ENCODE data around the gene ANKLE2. TPM values are rescaled to one million over a fixed set of nuclear protein-coding genes. Genes with fewer than 3 reads are reported as not detected.
A peak's percentile ranks its signal among the peaks of the same experiment; 100 is the strongest.
"Not testable (repeated sequence)": the region's sequence is repeated elsewhere in the genome, so short reads cannot be mapped to it uniquely, and the experiment has no call there.

The ANKLE2 gene
- total and polyA plus RNA-seq, 10 donors, result 25.7 to 86.5 (median 76.2) TPM

DNA sequence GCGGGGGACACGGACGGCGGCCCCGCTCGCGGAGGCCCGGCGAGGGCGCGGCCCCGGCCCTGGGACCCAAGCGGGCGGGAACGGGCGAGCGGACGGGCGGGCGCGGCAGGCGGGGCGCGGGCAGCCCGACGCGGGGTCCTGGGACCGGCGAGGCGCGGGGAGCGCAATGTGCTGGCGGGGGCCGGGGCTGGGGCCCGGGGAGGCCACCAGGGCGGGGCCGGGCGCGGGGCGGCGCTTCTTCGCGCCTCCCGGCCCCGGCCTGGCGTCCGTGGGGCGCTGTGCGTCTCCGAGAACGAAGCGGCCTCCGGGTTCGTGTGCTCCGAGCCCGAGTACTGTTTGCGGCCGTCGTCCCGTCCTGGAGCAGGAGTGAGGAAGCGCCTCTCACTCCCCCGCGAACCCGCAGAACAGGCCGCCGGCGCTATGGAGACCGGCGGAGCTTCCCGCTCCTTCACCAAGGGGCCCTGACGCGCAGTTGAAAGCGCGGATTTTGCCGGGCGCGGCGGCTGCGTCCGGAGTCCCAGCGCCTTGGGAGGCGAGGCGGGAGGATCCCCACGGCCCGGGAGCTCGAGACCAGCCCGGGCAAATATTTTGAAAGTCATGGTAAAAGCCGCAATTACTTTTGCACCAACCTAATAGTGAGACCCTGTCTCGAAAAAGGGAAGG, 420 bp upstream of the ANKLE2 start:
- Histone ChIP-seq H3K4me3 (peak overlapping the region; percentile 46 to 100 (median 57)), H3K27ac (peak overlapping the region; percentile 92 to 99 (median 98)), H3K4me1 (peaks cover 23 to 78% (median 46%) of the 10 kb centered on the region in 6 donors), H3K27me3 (replicated peaks in 1 of 7) (no peaks in the 10 kb centered on the region), H3K36me3 (peaks cover 0 to 28% (median under 1%) of the 10 kb centered on the region in 6 donors), H3K9me3 (no peaks in the 10 kb centered on the region)
- DNase-seq, result peak; percentile 98
- TF ChIP-seq POLR2A (IDR thresholded peaks at IDR 0.05) (peak in 1 of 3 donors; percentile 73), POLR2AphosphoS5 (IDR thresholded peaks at IDR 0.05) (peak; percentile 86 to 91 (median 91)), CTCF (IDR thresholded peaks at IDR 0.05 in 8 of 11, conservative IDR thresholded peaks at IDR 0.05 in 3 of 11) (peak in 9 of 11 experiments; percentile 18 to 64 (median 45))
- 0 to 1% (median 0%) methylated on average over 18 to 89 of the region's 89 CpGs for WGBS, 5 donors
- intact Hi-C loops (cut with DNase I; ENCODE audit: low total_unique reads), result no loop called here

DNA sequence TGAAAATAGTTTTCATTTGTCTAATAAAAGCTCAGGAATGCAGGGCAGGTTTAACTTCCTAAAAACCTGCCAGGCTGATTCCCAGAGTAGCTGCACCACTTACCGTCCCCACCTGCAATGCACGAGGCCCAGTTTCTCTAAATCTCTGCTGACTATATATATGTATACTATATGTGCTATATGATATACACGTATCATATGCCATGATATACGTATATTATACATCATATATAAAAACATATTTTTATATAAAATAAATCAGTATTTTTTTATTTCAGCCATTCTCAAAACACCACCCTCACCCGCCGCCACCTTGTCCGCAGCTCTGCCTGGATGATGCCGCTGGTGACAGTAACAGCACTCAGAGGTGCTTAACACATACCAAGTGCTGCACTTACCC, 2.3 kb downstream of the ANKLE2 start:
- Histone ChIP-seq H3K27ac (no peak overlapping the region), H3K36me3 (peaks cover 0 to 55% (median 14%) of the 10 kb centered on the region in 6 donors), H3K4me1 (peaks cover 23 to 54% (median 36%) of the 10 kb centered on the region in 6 donors), H3K4me3 (peak overlapping the region in 1 of 8 donors; percentile 17), H3K27me3 (replicated peaks in 1 of 7) (no peaks in the 10 kb centered on the region), H3K9me3 (no peaks in the 10 kb centered on the region)
- no peak for DNase-seq
- 82 to 97% (median 92%) methylated on average over 8 of the region's 8 CpGs for WGBS, 5 donors
- TF ChIP-seq POLR2AphosphoS5 (IDR thresholded peaks at IDR 0.05) (no peak), CTCF (IDR thresholded peaks at IDR 0.05 in 8 of 11, conservative IDR thresholded peaks at IDR 0.05 in 3 of 11) (no peak), POLR2A (IDR thresholded peaks at IDR 0.05) (no peak)
- intact Hi-C loops (cut with DNase I; ENCODE audit: low total_unique reads), result no loop called here

- intact Hi-C loops (cut with DNase I; ENCODE audit: low total_unique reads); H3K27me3 ChIP-seq (replicated peaks in 1 of 7); DNase-seq; H3K9me3 ChIP-seq; H3K27ac ChIP-seq; H3K4me3 ChIP-seq: not testable (repeated sequence)
- Histone ChIP-seq H3K36me3 (peaks cover 0 to 61% (median 19%) of the 10 kb centered on the region in 6 donors), H3K4me1 (peaks cover 23 to 54% (median 36%) of the 10 kb centered on the region in 6 donors)
- 87 to 90% (median 89%) methylated on average over 24 to 28 of the region's 28 CpGs for WGBS, 5 donors
Observed at GRCh38 chr12:132758825-132759224, 2.8 kb downstream of the ANKLE2 start.

GRCh38 chr12:132754160-132754932, 7.3 kb downstream of the ANKLE2 start:
- H3K36me3 ChIP-seq, result peaks cover 3 to 100% (median 62%) of the 10 kb centered on the region in 6 donors
- H3K27ac ChIP-seq, result no peak overlapping the region
- DNase-seq, result no peak
- H3K9me3 ChIP-seq, result no peaks in the 10 kb centered on the region
- no peak for TF ChIP-seq POLR2A (IDR thresholded peaks at IDR 0.05)
- no peaks in the 10 kb centered on the region for H3K27me3 ChIP-seq (replicated peaks in 1 of 7)
- WGBS, 5 donors, result 60 to 84% (median 79%) methylated on average over 14 of the region's 14 CpGs
- peaks cover 0 to 20% (median 7%) of the 10 kb centered on the region in 6 donors for H3K4me1 ChIP-seq
- intact Hi-C loops (cut with DNase I; ENCODE audit: low total_unique reads), result no loop called here
- no peak overlapping the region for H3K4me3 ChIP-seq

- DNase-seq; H3K9me3 ChIP-seq; H3K27me3 ChIP-seq (replicated peaks in 1 of 7); H3K4me3 ChIP-seq; H3K27ac ChIP-seq; intact Hi-C loops (cut with DNase I; ENCODE audit: low total_unique reads): not testable (repeated sequence)
- Histone ChIP-seq H3K4me1 (peaks cover 0 to 15% (median 4%) of the 10 kb centered on the region in 6 donors), H3K36me3 (peaks cover 3 to 100% (median 69%) of the 10 kb centered on the region in 6 donors)
- whole genome bisulfite sequencing, 5 donors, result 86 to 94% (median 88%) methylated on average over 7 of the region's 7 CpGs
Observed at GRCh38 chr12:132753670-132754069, 8.0 kb downstream of the ANKLE2 start.

Data from spleen (tissue), 11 donors.